Spleen (tissue), 11 donors: Measurements from ENCODE around the gene SLC24A3. TPM values are rescaled to one million over a fixed set of nuclear protein-coding genes. Genes with fewer than 3 reads are reported as not detected.
"Not testable (repeated sequence)": the region's sequence is repeated elsewhere in the genome, so short reads cannot be mapped to it uniquely, and the experiment has no call there.

Source experiments
- DNase-seq: peaks from one replicate; pipeline ENCODE4 v3.0.0-alpha.2; 2020
- H3K27ac ChIP-seq, 8 donors: fragments of 200-600 bp; sonication (generic) in 7 of 8; 1 replicate in 4 of 8; 2 replicates in 4 of 8; pipeline versions ENCODE4 v1.5.0 to v1.8.0; 2016 to 2021; ENCODE audit warnings: inconsistent platforms in 4 of 8, mild to moderate bottlenecking in 4 of 8, moderate library complexity in 1 of 8
- H3K27me3 ChIP-seq, 7 donors: fragments of 200-600 bp; sonication (generic) in 6 of 7; replicated peaks in 1 of 7; 1 replicate in 4 of 7; 2 replicates in 3 of 7; pipeline versions ENCODE4 v1.5.0 to v1.8.0; 2016 to 2021; ENCODE audit warnings: inconsistent platforms in 3 of 7, mild to moderate bottlenecking in 1 of 7
- H3K36me3 ChIP-seq, 6 donors: fragments of 200-600 bp; sonication (generic) in 5 of 6; 1 replicate in 4 of 6; 2 replicates in 2 of 6; pipeline versions ENCODE4 v1.5.0 to v1.8.0; 2016 to 2021; ENCODE audit warnings: inconsistent platforms in 2 of 6
- H3K4me1 ChIP-seq, 6 donors: fragments of 200-600 bp; sonication (generic) in 5 of 6; 1 replicate in 3 of 6; 2 replicates in 3 of 6; pipeline versions ENCODE4 v1.5.0 to v1.8.0; 2016 to 2021; ENCODE audit warnings: inconsistent platforms in 3 of 6
- H3K4me3 ChIP-seq, 8 donors: fragments of 200-600 bp; sonication (generic) in 7 of 8; 1 replicate in 4 of 8; 2 replicates in 4 of 8; pipeline versions ENCODE4 v1.5.0 to v1.8.0; 2016 to 2021; ENCODE audit warnings: inconsistent platforms in 4 of 8, mild to moderate bottlenecking in 4 of 8, moderate library complexity in 2 of 8
- H3K9me3 ChIP-seq, 8 donors: fragments of 200-600 bp; sonication (generic) in 7 of 8; 1 replicate in 4 of 8; 2 replicates in 4 of 8; pipeline versions ENCODE4 v1.5.0 to v1.8.0; 2016 to 2021; ENCODE audit warnings: inconsistent platforms in 4 of 8
- CTCF ChIP-seq, 11 experiments: fragments of 200-600 bp in 7 of 11; fragments of 450-650 bp in 4 of 11; sonication (generic) in 4 of 11; IDR thresholded peaks in 8 of 11; conservative IDR thresholded peaks in 3 of 11; 1 replicate in 7 of 11; 2 replicates in 4 of 11; pipeline versions ENCODE4 v1.4.0 to v1.8.0; 2016 to 2021; ENCODE audit warnings: antibody characterized with exemption in 11 of 11, inconsistent platforms in 4 of 11, mild to moderate bottlenecking in 1 of 11
- POLR2A ChIP-seq, 3 donors: fragments of 450-650 bp; IDR thresholded peaks; one replicate each; pipeline ENCODE4 v1.5.1; 2017; ENCODE audit warnings: antibody characterized with exemption in 3 of 3, mild to moderate bottlenecking in 1 of 3
- POLR2AphosphoS5 ChIP-seq, 3 donors: sonication (generic); formaldehyde crosslinking; IDR thresholded peaks; one replicate each; pipeline ENCODE4 v1.5.1; 2017; ENCODE audit warnings: antibody characterized with exemption in 3 of 3
- WGBS, 5 donors: extraction: QIAGEN DNeasy Blood & Tissue Kit in 3 of 5; methylation state at CpG; one replicate each; pipeline versions ENCODE4 v1.1.5 to v1.1.7; 2013 to 2018; 5-methylcytosine and 5-hydroxymethylcytosine counted together
- intact Hi-C: fragments of 100-400 bp; cut with DNase I; formaldehyde crosslinking; loops from one replicate; pipeline ENCODE4 v1.15.0; 2023; ENCODE audit warnings: low total_unique reads
- polyA plus RNA-seq, 3 donors: library from polyadenylated mRNA; stranded (reverse); fragments of 200-250 nt; gene quantifications; one replicate each; pipeline ENCODE4 v1.2.1, GENCODE V29; 2013
- total RNA-seq, 7 donors: library from RNA; depleted of rRNA in 3 of 7; stranded (reverse); fragments of >200 nt in 3 of 7; fragmentation: NEBNext Ultra II Directional in 4 of 7; extraction: Animal tissue kit (Norgen Biotek cat#: 25700) in 4 of 7; gene quantifications; one replicate each; pipeline versions ENCODE4 v1.1.0 to v1.2.1, GENCODE V29; 2016 to 2021
- donor health status: healthy with polysubstance abuse.
- donor health status: DM: no; HTN: no; CAD: no; lungs with moderate emphysema.
- donor health status: DM: no; HTN: no; CAD: no.
- donor health status: Bipolar disorder and iron deficiency.
- donor health status: healthy.
- donor health status: DM: no; HTN: no; CAD: no.
- donor health status: DM: yes; HTN: yes; CAD: no.

The SLC24A3 gene
- total and polyA plus RNA-seq, 10 donors = 0.37 to 3.9 (median 2.6) TPM

- intact Hi-C loops = no loop called here
- no peak overlapping the region for H3K27ac ChIP-seq
- no peak for DNase-seq
- no peaks in the 10 kb centered on the region for H3K4me1 ChIP-seq
- no peaks in the 10 kb centered on the region for H3K36me3 ChIP-seq
- WGBS, 5 donors = 73 to 82% (median 75%) methylated on average over 5 of the region's 5 CpGs
- H3K9me3 ChIP-seq = no peaks in the 10 kb centered on the region
- no peak overlapping the region for H3K4me3 ChIP-seq
- H3K27me3 ChIP-seq = peaks cover 0 to 13% (median 0%) of the 10 kb centered on the region in 7 donors
- no peak for TF ChIP-seq POLR2AphosphoS5 (IDR thresholded peaks at IDR 0.05)
- TF ChIP-seq CTCF (IDR thresholded peaks at IDR 0.05 in 8 of 11, conservative IDR thresholded peaks at IDR 0.05 in 3 of 11) = no peak
- no peak for TF ChIP-seq POLR2A (IDR thresholded peaks at IDR 0.05)
These were observed 464.9 kb downstream of the SLC24A3 start for GRCh38 chr20:19677336-19677735.

GRCh38 chr20:19678591-19678990 lies 466.1 kb downstream of the SLC24A3 start:
- peaks cover 0 to 13% (median 0%) of the 10 kb centered on the region in 7 donors for H3K27me3 ChIP-seq
- H3K4me1 ChIP-seq, H3K36me3 ChIP-seq, DNase-seq, H3K27ac ChIP-seq, H3K9me3 ChIP-seq, intact Hi-C loops, H3K4me3 ChIP-seq: not testable (repeated sequence)
- WGBS, 5 donors = 94 to 99% (median 96%) methylated on average over 4 to 38 of the region's 38 CpGs; no CpG with 5 or more reads in 1 of the 5 donors

- TF ChIP-seq POLR2AphosphoS5 (IDR thresholded peaks at IDR 0.05) (no peak), POLR2A (IDR thresholded peaks at IDR 0.05) (no peak), CTCF (IDR thresholded peaks at IDR 0.05 in 8 of 11, conservative IDR thresholded peaks at IDR 0.05 in 3 of 11) (no peak)
- H3K27me3 ChIP-seq = peaks cover 0 to 5% (median 0%) of the 10 kb centered on the region in 7 donors
These were observed 467.6 kb downstream of the SLC24A3 start for GRCh38 chr20:19679900-19680495.

GRCh38 chr20:19682249-19682648 lies 469.8 kb downstream of the SLC24A3 start:
- Histone ChIP-seq H3K27ac (no peak overlapping the region), H3K4me1 (no peaks in the 10 kb centered on the region), H3K9me3 (no peaks in the 10 kb centered on the region), H3K36me3 (no peaks in the 10 kb centered on the region), H3K4me3 (no peak overlapping the region), H3K27me3 (no peaks in the 10 kb centered on the region)
- WGBS, 5 donors = 40 to 69% (median 57%) methylated on average over 2 of the region's 2 CpGs
- TF ChIP-seq POLR2AphosphoS5 (IDR thresholded peaks at IDR 0.05) (no peak), POLR2A (IDR thresholded peaks at IDR 0.05) (no peak), CTCF (IDR thresholded peaks at IDR 0.05 in 8 of 11, conservative IDR thresholded peaks at IDR 0.05 in 3 of 11) (no peak)
- no peak for DNase-seq
- intact Hi-C loops = no loop called here

More at GRCh38 chr20:19679900-19680495, 467.6 kb downstream of the SLC24A3 start:
- H3K4me1 ChIP-seq = no peaks in the 10 kb centered on the region
- no peaks in the 10 kb centered on the region for H3K9me3 ChIP-seq
- 85 to 94% (median 91%) methylated on average over 5 of the region's 5 CpGs for WGBS, 5 donors
- intact Hi-C loops = no loop called here
- H3K27ac ChIP-seq = no peak overlapping the region
- H3K4me3 ChIP-seq = no peak overlapping the region
- no peak for DNase-seq
- no peaks in the 10 kb centered on the region for H3K36me3 ChIP-seq
